H9 (cell line): ENCODE results near the gene MAST4. TPM values are rescaled to one million over a fixed set of nuclear protein-coding genes. Genes with fewer than 3 reads are reported as not detected.

Experiments
- DNase-seq: peaks from one replicate; pipeline ENCODE4 v3.0.0-alpha.2; 2017
- H2AFZ ChIP-seq: one replicate; pipeline ENCODE4 v1.6.1; 2013; ENCODE audit warnings: mild to moderate bottlenecking, low read length, control low read depth, moderate library complexity
- H2AK5ac ChIP-seq: 2 replicates; pipeline ENCODE4 v1.6.1; 2013; ENCODE audit warnings: low read length, control low read depth, mixed read lengths; ENCODE audit not compliant: insufficient read length
- H2BK120ac ChIP-seq: one replicate; pipeline ENCODE4 v1.6.1; 2013; ENCODE audit warnings: low read depth, mild to moderate bottlenecking, low read length, control low read depth, inconsistent platforms; ENCODE audit not compliant: poor library complexity, severe bottlenecking
- H2BK12ac ChIP-seq: 2 replicates; pipeline ENCODE4 v1.6.1; 2013; ENCODE audit warnings: low read length, control low read depth, mixed read lengths, low read depth; ENCODE audit not compliant: insufficient read length
- H2BK15ac ChIP-seq: 2 replicates; pipeline ENCODE4 v1.6.1; 2013; ENCODE audit warnings: low read depth, low read length, control low read depth
- H2BK20ac ChIP-seq: one replicate; pipeline ENCODE4 v1.6.1; 2013; ENCODE audit warnings: low read depth, mild to moderate bottlenecking, low read length, control low read depth, inconsistent platforms; ENCODE audit not compliant: poor library complexity, severe bottlenecking
- H2BK5ac ChIP-seq: 2 replicates; pipeline ENCODE4 v1.6.1; 2013; ENCODE audit warnings: low read length, control low read depth, mixed read lengths; ENCODE audit not compliant: insufficient read length
- H3K14ac ChIP-seq: 2 replicates; pipeline ENCODE4 v1.6.1; 2013; ENCODE audit warnings: low read length, control low read depth; ENCODE audit not compliant: insufficient read depth
- H3K18ac ChIP-seq: 2 replicates; pipeline ENCODE4 v1.6.1; 2013; ENCODE audit warnings: low read depth, mild to moderate bottlenecking, mixed read lengths, low read length, control low read depth; ENCODE audit not compliant: insufficient read length
- H3K23ac ChIP-seq: 2 replicates; pipeline ENCODE4 v1.6.1; 2013; ENCODE audit warnings: low read length, control low read depth, mixed read lengths, low read depth; ENCODE audit not compliant: insufficient read length
- H3K23me2 ChIP-seq: 2 replicates; pipeline ENCODE4 v1.6.1; 2013; ENCODE audit warnings: low read depth, mild to moderate bottlenecking, mixed read lengths, low read length, control low read depth; ENCODE audit not compliant: insufficient read length, poor library complexity, severe bottlenecking
- H3K27ac ChIP-seq: 2 replicates; pipeline ENCODE4 v1.5.1; 2013; ENCODE audit warnings: low read length, control low read depth, mixed read lengths, low read depth; ENCODE audit not compliant: insufficient read length
- H3K27me3 ChIP-seq: 2 replicates; pipeline ENCODE4 v1.6.1; 2013; ENCODE audit warnings: low read length, control low read depth, inconsistent platforms; ENCODE audit not compliant: insufficient read depth
- H3K4ac ChIP-seq: 2 replicates; pipeline ENCODE4 v1.6.1; 2013; ENCODE audit warnings: low read depth, mild to moderate bottlenecking, control low read depth, inconsistent platforms, low read length, moderate library complexity
- H3K4me1 ChIP-seq: 2 replicates; pipeline ENCODE4 v1.6.1; 2013; ENCODE audit warnings: low read length, control low read depth, inconsistent platforms; ENCODE audit not compliant: insufficient read depth
- H3K4me2 ChIP-seq: 2 replicates; pipeline ENCODE4 v1.6.1; 2013; ENCODE audit warnings: low read length, control low read depth, mixed read lengths; ENCODE audit not compliant: insufficient read length, insufficient read depth
- H3K56ac ChIP-seq: 2 replicates; pipeline ENCODE4 v1.6.1; 2013; ENCODE audit warnings: low read depth, mild to moderate bottlenecking, mixed read lengths, low read length, control low read depth; ENCODE audit not compliant: insufficient read length
- H3K79me1 ChIP-seq: 2 replicates; pipeline ENCODE4 v1.6.1; 2013; ENCODE audit warnings: low read depth, mild to moderate bottlenecking, moderate library complexity, low read length, control low read depth, inconsistent platforms; ENCODE audit not compliant: insufficient read depth, poor library complexity, severe bottlenecking
- H3K79me2 ChIP-seq: 2 replicates; pipeline ENCODE4 v1.6.1; 2013; ENCODE audit warnings: low read length, control low read depth, inconsistent platforms; ENCODE audit not compliant: insufficient read depth
- H3K9ac ChIP-seq: 2 replicates; pipeline ENCODE4 v1.6.1; 2013; ENCODE audit warnings: low read length, control low read depth, mixed read lengths; ENCODE audit not compliant: insufficient read length; ENCODE audit errors: extremely low read depth
- H3K9me3 ChIP-seq: one replicate; pipeline ENCODE4 v1.6.1; 2013; ENCODE audit warnings: low read depth, low read length, inconsistent platforms; ENCODE audit not compliant: control insufficient read depth
- H3T11ph ChIP-seq: one replicate; pipeline ENCODE4 v1.6.1; 2013; ENCODE audit warnings: mild to moderate bottlenecking, low read length, control low read depth, inconsistent platforms
- H4K20me1 ChIP-seq: one replicate; pipeline ENCODE4 v1.6.1; 2013; ENCODE audit not compliant: control insufficient read depth, insufficient read length, insufficient read depth
- H4K5ac ChIP-seq: 2 replicates; pipeline ENCODE4 v1.6.1; 2013; ENCODE audit warnings: low read depth, mild to moderate bottlenecking, mixed read lengths, low read length, control low read depth; ENCODE audit not compliant: insufficient read length
- H4K8ac ChIP-seq: replicated peaks from 2 replicates; pipeline ENCODE4 v1.6.1; 2013; ENCODE audit warnings: low read length, control low read depth, mixed read lengths, low read depth; ENCODE audit not compliant: insufficient read length
- H4K91ac ChIP-seq: 2 replicates; pipeline ENCODE4 v1.6.1; 2013; ENCODE audit warnings: low read depth, mild to moderate bottlenecking, moderate library complexity, mixed read lengths, low read length, control low read depth; ENCODE audit not compliant: insufficient read length
- H3K27ac Mint-ChIP-seq, 3 experiments: 2 replicates in 2 of 3; 3 replicates in 1 of 3; pipeline ENCODE4 v1.8.0; 2020 to 2021; ENCODE audit warnings: mixed read lengths in 3 of 3, mild to moderate bottlenecking in 1 of 3, moderate library complexity in 1 of 3
- H3K27me3 Mint-ChIP-seq: 2 replicates; pipeline ENCODE4 v1.8.0; 2021; ENCODE audit warnings: low read depth, mild to moderate bottlenecking, moderate library complexity, mixed read lengths
- H3K36me3 Mint-ChIP-seq, 3 experiments: 2 replicates in 2 of 3; 3 replicates in 1 of 3; pipeline ENCODE4 v1.8.0; 2020 to 2021; ENCODE audit warnings: low read depth in 3 of 3, mixed read lengths in 3 of 3; ENCODE audit not compliant: insufficient read depth in 1 of 3
- H3K4me1 Mint-ChIP-seq, 2 experiments: 2 replicates each; pipeline ENCODE4 v1.8.0; 2020; ENCODE audit warnings: mixed read lengths in 2 of 2
- H3K4me3 Mint-ChIP-seq, 2 experiments: 2 replicates in 1 of 2; 3 replicates in 1 of 2; pipeline ENCODE4 v1.8.0; 2020 to 2021; ENCODE audit warnings: mild to moderate bottlenecking in 2 of 2, mixed read lengths in 2 of 2, moderate library complexity in 1 of 2
- H3K9me3 Mint-ChIP-seq, 2 experiments: 2 replicates in 1 of 2; 3 replicates in 1 of 2; pipeline ENCODE4 v1.8.0; 2020; ENCODE audit warnings: mild to moderate bottlenecking in 2 of 2, mixed read lengths in 2 of 2, moderate library complexity in 1 of 2
- CTCF ChIP-seq: fragments of 200-600 bp; sonication (generic); conservative IDR thresholded peaks from 3 replicates; pipeline ENCODE4 v1.8.0; 2021; ENCODE audit warnings: antibody characterized with exemption, mild to moderate bottlenecking
- WGBS: extraction: QIAGEN DNeasy Blood & Tissue Kit; methylation state at CpG from one replicate; pipeline ENCODE4 v1.1.7; 2013; ENCODE audit warnings: missing lambda C conversion rate, low lambda C conversion rate, mixed read lengths; ENCODE audit not compliant: insufficient read length; ENCODE audit errors: extremely low coverage; 5-methylcytosine and 5-hydroxymethylcytosine counted together
- total RNA-seq: library from RNA; stranded (reverse); gene quantifications from 2 replicates; pipeline ENCODE4 v1.2.1, GENCODE V29; 2021

MAST4 gene
- total RNA-seq, 1 experiment from 2014 or later: 3.7 TPM

GRCh38 chr5:66603881-66604280 lies 7.7 kb downstream of the MAST4 start:
- no peak overlapping the region for H3K56ac ChIP-seq
- H3K23ac ChIP-seq: no peak overlapping the region
- H2BK15ac ChIP-seq: no peak overlapping the region
- no peak overlapping the region for H4K5ac ChIP-seq
- H2AFZ ChIP-seq: no peak overlapping the region
- WGBS: no CpG with 5 or more reads among the region's 4 CpGs
- H3K79me1 ChIP-seq: no peaks in the 10 kb centered on the region
- no peaks in the 10 kb centered on the region for H3K23me2 ChIP-seq
- H2AK5ac ChIP-seq: no peak overlapping the region
- no peak overlapping the region for H2BK120ac ChIP-seq
- Mint-ChIP-seq H3K4me3 (no peak overlapping the region), H3K27ac (no peak overlapping the region), H3K4me1 (peaks cover 6% of the 10 kb centered on the region in 2 experiments), H3K9me3 (no peaks in the 10 kb centered on the region), H3K27me3 (peaks cover 38% of the 10 kb centered on the region), H3K36me3 (no peaks in the 10 kb centered on the region)
- no peak overlapping the region for H3K9ac ChIP-seq
- H3K9me3 ChIP-seq: no peaks in the 10 kb centered on the region
- H2BK5ac ChIP-seq: no peak overlapping the region
- no peak overlapping the region for H3K18ac ChIP-seq
- no peak overlapping the region for H4K8ac ChIP-seq
- no peaks in the 10 kb centered on the region for H3K79me2 ChIP-seq
- no peaks in the 10 kb centered on the region for H3K4me1 ChIP-seq
- no peak overlapping the region for H2BK12ac ChIP-seq
- DNase-seq: no peak
- no peak overlapping the region for H2BK20ac ChIP-seq
- no peak overlapping the region for H3K27ac ChIP-seq
- H3K4me2 ChIP-seq: no peak overlapping the region
- no peak overlapping the region for H3K4ac ChIP-seq
- H3K27me3 ChIP-seq: peaks cover 3% of the 10 kb centered on the region; the same call in 1 of the 2 replicates
- no peaks in the 10 kb centered on the region for H4K20me1 ChIP-seq
- no peak overlapping the region for H4K91ac ChIP-seq
- no peak overlapping the region for H3T11ph ChIP-seq
- TF ChIP-seq CTCF: no peak
- no peak overlapping the region for H3K14ac ChIP-seq
